HG02943 (cell line): Measurements from ENCODE around the gene SERPINF2.
"Not testable (repeated sequence)": the region's sequence is repeated elsewhere in the genome, so short reads cannot be mapped to it uniquely, and the experiment has no call there.

Source experiments
- ATAC-seq: cut with Tn5 transposase; IDR thresholded peaks from one replicate; pipeline ENCODE4 v1.9.1; 2021; ENCODE audit warnings: mild to moderate bottlenecking, low read depth, moderate library complexity; ENCODE audit not compliant: unreplicated experiment

Gene SERPINF2

GRCh38 chr17:1716076-1716911 is 26.4 kb upstream of the SERPINF2 start:
- ATAC-seq = peak; percentile 60

- peak; percentile 44 for ATAC-seq
Observed at GRCh38 chr17:1716912-1717695, 25.6 kb upstream of the SERPINF2 start.

GRCh38 chr17:1718362-1719165 is 24.1 kb upstream of the SERPINF2 start:
- no peak for ATAC-seq

- no peak for ATAC-seq
Observed at GRCh38 chr17:1720856-1721386, 21.8 kb upstream of the SERPINF2 start.

GRCh38 chr17:1722022-1722421 is 20.6 kb upstream of the SERPINF2 start:
- not testable (repeated sequence) for ATAC-seq

GRCh38 chr17:1724351-1724868 is 18.3 kb upstream of the SERPINF2 start, which contains the start of gene WDR81:
WDR81 (plus strand) TSS chr17:1724704; CDS start chr17:1724960, 256 bp downstream.
- ATAC-seq = no peak

GRCh38 chr17:1724869-1725641 is 17.6 kb upstream of the SERPINF2 start:
- no peak for ATAC-seq

GRCh38 chr17:1725642-1726511 is 16.8 kb upstream of the SERPINF2 start:
- ATAC-seq = no peak

- ATAC-seq = no peak
Observed at GRCh38 chr17:1726626-1727257, 15.9 kb upstream of the SERPINF2 start.

- ATAC-seq = no peak
Observed at GRCh38 chr17:1727258-1727789, 15.3 kb upstream of the SERPINF2 start.

- no peak for ATAC-seq
Observed at GRCh38 chr17:1727876-1728630, 14.6 kb upstream of the SERPINF2 start.

GRCh38 chr17:1729966-1730325 is 12.7 kb upstream of the SERPINF2 start:
- ATAC-seq = no peak

GRCh38 chr17:1730326-1731193 is 12.1 kb upstream of the SERPINF2 start:
- ATAC-seq = no peak

GRCh38 chr17:1731194-1731506 is 11.5 kb upstream of the SERPINF2 start:
- ATAC-seq = no peak

- ATAC-seq = no peak
Observed at GRCh38 chr17:1732241-1732832, 10.3 kb upstream of the SERPINF2 start.

GRCh38 chr17:1732833-1733321 is 9.8 kb upstream of the SERPINF2 start:
- no peak for ATAC-seq
